Measurements from ENCODE around the gene CHST15.
"Not testable (repeated sequence)": the region's sequence is repeated elsewhere in the genome, so short reads cannot be mapped to it uniquely, and the experiment has no call there.

The CHST15 gene

DNA sequence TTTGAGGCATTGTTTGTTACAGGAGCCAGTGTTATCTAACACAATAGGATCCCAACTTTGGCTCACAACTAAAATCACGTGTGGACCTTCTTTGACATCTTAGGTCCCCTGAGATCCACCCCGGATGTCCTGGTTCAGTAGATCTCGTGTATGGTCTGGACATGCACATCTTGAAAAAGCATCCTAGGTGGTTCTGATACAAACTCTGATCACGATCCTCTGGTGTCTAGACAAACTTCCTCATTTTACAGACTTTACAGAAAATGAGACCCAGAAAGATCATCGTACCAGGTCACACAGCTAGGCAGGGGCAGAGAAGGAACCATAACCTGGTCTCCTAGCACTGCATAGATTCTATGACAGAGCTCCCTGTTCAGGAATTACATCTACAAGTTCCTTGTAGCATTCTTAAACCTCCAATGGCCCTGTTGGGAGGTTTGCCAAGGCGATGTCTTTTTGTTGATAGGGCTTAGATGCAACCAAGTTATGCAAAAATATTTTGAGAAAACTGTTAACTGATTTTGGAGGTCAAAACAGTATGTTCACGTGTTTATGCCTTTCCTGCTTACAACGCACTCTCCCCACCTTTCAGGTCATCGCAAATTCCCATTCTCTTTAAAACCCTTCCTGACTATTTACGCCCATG, 30.8 kb upstream of the CHST15 start:
- DNase-seq, result no peak

DNA sequence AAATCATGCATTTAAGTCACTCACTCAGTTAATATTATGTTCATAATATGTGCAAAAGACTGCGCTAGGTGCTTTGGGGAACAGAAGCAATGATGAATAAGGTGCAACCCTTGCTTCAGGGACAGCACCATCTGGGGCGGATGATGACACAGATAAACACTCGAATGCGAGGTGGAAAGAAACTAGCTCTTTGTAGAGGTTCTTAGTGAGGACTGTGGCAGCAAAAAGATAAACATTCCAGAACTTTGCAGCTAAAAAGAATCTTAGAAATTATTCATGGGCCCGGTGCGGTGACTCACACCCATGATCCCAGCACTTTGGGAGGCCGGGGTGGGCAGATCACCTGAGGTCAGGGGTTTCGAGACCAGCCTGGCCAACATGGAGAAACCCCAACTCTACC, 29.8 kb upstream of the CHST15 start:
- no peak for DNase-seq

DNA sequence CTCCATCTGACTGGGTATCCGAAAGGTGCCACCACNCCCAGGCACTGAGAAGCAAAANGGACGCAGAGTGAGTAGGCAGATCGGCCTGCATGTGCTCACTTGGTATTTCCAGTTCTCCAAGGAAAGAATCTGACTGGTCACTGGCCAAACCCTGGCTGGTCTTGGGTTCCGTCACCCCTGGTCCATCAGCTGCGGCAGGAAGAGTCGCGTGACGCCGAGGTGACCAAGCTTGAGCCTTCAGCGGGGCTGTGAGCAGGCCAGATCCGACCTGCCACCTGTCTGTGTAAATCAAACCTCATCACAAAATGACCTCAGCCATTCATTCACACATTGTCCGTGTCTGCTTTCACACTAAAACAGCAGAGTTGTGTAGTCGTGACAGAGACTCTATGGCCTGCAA, 28.8 kb upstream of the CHST15 start:
- DNase-seq, result no peak

DNA sequence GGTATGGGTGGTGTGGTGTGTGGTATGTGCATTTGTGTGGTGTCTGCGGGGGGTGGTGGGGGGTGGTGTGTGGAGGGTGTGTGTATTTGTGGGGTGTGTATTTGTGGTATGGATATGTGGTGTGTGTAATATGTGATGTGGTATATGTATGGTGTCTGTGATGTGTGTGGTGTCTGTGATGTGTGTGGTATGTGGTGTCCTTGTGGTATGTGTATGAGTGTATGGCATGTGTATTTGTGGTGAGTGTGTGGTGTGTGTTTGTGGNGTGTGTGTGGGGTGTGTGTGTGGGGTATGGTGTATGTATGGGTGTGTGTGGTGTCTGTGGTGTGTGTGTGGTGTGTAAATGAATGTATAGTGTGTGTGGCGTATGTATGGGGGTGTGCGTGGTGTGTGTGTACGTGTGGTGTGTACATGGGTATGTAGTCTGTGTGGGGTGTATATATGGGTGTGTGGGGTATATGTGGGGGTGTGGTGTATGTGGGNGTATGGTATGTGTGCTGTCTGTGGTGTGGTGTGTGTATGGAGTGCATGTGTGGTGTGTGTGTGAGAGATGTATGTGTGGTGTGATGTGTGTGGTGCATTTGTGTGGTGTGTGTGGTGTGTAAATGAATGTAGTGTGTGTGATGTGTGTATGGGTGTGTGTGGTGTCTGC, 27.1 kb upstream of the CHST15 start:
- no peak for DNase-seq

DNA sequence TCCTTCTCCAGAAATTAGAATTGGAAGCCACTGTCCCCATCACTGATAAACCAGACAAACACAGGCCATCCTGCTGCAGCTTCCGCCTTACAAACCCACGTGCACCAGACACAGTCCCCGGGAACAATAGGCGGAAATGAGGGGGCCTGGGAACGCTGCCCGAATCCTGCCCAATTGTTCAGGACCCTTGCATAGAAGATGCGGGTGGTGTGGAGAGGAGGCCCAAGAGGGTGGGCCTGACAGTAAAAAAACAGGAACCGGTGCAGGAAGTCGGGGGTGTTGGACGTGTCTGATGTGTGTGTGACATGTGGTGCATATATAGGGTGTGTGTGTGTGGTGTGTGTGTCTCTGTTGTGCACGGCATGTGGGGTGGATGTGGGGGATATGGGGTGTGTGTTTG, 26.5 kb upstream of the CHST15 start:
- no peak for DNase-seq

DNA sequence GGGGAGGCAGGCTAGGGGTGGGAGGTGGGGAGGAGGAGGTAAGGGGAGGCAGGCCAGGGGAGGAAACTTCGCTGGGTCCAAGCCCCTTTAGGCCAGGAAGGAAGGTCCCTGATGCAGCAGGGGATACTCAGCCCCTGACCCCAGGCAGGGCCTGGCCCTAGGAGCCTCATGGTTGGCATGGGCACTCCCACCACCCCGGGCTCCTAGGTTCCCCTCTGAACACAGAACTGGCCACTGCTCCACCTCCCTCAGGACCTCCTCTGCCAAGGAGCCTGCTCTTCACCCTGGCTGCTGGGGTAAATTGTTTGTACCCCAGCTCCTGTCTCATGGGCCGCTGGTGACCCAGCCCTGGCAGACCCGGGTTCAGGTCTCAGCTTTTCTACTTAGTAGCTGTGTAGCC, 25.8 kb upstream of the CHST15 start:
- DNase-seq, result no peak

DNA sequence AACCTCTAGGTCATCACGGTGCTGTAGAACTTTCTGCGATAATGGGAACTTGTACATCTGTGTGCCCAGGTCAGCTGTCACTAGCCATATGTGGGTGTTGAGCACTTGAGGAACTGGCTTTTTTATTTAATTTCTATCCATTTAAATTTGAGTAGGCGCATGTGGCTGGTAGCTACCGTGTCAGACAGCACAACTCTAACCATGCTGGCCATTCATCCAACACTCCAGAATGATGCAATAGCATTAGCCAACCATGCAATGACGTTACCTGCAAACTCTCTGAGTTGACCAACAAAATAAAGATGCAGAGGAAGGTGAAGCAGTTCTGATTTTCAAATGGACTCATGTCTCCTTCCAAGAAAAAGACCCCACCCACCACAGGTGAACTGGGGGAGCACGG, 24.4 kb upstream of the CHST15 start:
- DNase-seq, result no peak

DNA sequence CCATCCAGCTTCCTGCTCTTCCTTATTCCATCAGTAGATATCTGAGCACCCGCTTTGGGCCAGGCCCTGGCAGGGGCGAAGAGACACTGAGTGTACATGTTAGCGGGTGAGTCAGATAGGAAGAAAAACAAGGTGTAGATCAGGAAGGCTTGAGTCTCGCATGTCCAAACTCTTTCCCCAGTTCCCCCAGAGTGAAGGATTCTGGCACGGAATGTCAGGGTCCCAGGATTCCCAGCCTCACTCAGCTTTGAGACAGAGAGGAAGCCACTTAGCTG, 24.1 kb upstream of the CHST15 start:
- DNase-seq, result no peak

DNA sequence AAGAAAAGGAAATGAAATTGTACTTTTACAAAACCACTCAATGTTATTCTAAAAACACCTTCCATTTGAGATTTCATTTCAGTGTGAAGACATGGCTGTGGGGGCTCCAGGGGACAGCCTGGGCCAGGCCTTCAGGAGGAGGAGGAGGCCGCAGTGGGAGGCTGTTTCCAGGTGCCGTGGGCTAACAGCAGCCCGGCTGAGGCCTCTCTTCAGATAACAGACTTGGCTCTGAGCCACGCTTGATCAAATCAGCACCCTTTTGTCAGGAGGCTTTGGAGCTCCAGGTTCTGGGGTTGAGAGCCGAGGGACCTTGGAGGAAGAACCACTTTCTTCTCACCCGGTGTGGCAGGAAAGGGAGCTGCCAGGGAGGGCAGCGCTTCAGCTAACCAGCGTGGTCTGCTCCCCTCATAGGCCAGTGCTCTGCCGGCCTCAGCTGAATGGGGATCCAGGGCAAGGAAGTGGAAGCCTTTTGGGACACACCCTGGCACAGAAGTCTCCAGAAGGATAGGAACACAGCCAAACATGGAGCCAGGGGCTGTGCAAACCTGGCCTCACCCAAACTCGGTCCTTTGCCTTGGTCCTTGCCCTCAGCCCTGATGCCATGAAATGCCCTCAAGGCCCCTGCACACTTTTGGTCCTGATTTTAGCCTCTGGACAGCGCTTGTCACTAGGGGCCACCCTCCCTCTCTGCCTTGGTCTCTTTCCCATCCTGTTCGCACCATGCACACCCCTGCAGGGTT, 23.5 kb upstream of the CHST15 start:
- peak; percentile 4 for DNase-seq

DNA sequence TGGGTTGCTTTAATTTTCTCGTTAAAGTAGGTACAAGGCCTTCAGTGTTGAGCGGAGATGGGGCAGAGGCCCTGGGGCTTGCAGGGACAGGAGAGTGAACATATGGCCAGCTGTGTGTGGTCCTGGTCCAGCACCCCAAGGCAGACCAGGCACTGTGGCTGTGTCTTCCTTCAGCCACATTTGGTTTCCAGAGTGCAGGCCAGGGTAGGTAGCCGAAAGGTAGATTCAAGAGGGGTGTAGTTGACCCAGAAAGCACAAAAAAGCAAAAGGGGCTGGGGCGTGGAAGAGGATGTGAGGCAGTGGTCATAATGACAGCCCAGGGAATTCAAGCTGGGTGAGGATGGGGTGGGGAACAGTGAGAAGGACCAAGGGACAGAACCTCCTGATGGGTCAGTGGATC, 21.3 kb upstream of the CHST15 start:
- DNase-seq, result no peak

DNA sequence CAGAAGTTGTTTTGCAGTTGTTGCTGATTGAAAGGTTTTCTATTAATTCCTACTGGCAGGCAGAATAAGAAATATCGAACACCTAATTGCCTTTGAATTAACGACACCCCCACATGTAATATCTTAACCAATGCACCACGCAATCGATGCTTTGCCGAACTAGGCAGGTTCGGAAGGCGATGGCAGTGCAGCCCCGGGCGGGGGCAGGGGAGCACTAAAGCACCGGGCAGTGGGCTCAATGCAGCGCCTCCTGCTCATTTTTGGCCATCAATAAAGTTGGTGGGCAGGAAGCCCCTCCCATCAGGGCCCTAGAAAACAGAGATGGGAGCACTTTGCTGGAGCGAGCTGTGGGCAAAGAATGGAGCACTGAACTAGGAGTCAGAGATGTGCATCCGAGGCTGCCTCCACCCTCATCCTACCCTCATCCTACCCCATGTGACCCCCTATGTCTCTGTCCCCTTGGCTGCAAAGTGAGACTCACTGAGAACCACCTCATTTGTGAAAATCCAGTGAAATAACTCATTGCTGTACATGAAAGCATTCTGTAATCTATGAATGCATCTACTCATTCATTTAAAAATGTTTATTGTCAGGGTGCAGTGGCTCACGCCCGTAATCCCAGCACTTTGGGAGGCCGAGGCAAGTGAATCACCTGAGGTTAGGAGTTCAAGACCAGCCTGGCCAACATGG, 19.6 kb upstream of the CHST15 start:
- no peak for DNase-seq

DNA sequence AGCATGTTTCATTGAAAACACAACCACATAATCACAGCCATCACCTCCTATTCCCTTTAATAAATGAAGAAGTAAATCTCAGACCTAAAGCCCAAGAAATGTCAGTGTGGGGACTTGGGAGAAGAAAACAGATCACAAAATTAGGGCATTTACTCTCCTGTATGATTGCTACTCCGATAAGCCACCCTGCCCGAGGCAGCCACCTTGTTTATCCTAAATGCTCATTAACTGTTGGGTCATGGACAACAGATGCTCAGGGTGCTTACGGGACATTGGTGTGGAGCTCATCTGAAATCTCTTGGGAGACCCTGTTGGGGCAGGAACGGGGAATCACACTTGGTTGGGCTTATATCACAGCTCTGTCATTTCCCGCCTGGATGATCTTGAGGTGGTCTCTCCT, 17.5 kb upstream of the CHST15 start:
- DNase-seq, result no peak

DNA sequence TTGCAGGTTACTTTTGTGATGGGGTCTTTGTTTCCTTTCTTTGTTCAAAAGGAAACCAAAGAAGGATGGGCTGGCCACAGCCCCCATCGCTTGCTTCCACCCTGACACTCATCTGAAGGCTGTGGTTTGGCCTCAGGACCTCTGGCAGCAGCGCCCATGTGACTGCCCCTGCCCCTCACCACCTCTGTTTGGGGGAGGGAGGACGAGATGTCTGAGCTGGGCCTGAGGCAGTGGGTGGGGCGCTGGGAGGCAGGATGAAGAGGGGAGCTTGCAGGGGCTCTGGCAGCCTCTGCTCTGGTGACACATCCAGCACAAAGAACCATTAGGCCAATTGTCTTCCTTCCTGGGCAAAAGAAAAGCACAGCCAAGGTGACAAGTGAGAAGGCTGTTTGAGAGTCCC, 15.9 kb upstream of the CHST15 start:
- DNase-seq, result no peak

DNA sequence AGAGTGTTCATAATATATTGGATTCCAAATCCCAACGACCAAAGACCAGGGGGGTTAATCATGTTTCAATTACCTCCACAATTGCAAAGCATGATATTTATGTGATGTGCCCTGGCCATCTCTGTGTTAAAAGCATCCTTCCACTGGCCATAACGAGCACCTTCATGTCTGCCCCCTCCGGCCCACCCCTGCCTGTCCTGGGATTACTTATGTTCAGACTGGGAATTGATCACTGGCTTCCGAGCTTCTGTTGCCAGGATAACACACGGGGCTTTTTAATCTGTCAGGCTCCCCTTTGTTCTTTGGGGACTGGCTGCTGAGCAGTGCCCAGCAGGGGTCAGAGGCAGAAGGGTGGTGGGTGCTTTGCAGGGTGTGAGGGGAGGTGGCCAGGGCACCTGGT, 13.7 kb upstream of the CHST15 start:
- DNase-seq, result no peak

DNA sequence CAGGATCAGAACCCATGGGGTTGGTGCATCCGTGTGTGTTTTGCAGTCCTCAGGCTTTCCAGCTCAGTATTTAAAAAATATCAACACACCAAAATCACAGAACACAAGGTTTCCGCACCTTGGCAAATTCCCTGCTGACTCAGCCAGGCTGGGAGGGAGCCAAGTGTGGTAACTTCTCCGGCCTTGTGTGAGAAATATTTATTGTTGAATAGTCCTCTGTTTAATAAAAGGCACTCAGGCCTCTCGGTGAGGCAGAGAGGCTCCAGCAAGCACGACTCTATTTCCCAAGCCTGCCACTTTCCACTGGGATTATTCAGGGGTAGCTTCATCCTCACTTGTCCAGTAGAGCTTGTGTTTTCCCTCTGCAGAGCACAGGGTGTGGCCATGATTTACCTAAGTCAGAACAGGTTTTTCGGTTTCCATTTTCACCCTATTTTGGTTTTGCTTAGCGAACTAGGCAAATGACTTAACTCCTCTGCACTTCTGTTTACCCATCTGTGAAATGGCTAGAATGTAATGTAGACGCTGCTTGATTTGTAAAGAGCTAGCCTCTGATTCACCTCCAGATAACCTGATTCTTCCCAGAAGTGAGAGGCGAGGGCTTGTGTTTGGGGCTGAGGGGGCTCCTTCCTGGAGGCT, 13.0 kb upstream of the CHST15 start:
- no peak for DNase-seq

DNA sequence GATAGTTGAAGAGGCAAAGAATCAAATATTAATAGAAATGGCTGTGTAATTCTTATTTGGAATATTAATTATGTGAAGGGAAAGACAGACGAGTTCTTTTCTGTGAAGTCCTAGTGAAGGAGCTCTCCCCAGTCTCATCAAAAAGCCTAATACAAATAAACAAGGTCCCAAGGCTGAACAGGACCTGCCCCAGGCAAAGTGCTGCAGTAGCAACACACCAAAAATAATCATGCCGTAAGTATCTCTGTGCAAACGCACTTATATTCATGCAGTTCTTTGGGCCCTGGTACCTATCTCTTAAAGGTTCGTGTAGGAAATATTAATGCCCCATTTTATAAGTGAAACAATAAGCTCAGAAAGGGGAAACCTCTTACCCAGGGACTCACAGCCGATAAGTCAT, 12.2 kb upstream of the CHST15 start:
- DNase-seq, result no peak

DNA sequence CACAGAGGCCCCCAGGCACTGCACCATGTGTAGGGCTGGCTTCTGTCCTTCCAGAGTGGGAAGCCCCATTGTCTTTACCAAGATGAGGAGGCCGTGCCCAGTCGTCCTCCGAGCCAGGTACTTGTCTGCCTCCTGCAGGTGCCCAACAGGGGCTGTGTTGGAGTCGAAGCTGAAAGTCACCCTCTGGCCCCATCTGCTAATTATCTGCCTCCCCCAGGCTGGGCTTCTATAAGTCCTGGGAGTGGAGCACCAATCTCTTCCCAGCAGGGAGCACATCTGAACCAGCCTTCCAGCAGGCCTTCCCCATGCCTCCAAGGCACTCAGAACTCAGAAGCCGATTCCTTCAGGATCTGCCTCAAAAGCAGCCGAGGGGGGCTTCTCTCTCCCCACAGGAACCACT, 11.6 kb upstream of the CHST15 start:
- DNase-seq, result no peak

DNA sequence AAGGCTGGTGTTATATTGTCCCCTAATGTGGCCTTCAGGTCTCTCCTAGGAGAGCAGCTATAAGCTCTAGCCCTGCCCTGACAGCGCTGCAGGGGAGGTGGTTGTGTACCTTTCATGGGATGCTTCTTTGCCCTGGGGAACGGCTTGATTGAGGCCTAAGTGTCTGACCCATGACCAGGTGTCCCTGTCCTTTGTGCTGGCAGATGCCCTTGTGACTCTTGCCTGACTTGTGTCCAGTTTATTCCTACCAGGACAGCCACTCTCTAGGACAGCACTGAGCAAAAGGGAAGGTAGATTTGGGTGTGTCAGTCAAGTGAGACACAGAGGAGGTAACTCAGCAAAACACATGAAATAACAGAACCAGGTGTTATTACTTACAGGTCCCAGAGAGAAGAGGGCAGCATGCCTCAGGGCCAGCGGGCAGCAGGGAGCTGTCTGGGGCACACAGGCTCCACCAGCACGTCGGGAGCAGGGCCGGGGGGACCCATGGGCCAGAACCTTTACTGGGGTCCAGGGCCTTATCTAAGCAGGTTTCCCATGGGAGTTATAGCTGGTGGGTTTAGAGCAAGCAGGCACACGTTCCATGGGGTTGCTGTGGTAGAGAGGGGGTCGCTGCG, 10.7 kb upstream of the CHST15 start:
- no peak for DNase-seq

DNA sequence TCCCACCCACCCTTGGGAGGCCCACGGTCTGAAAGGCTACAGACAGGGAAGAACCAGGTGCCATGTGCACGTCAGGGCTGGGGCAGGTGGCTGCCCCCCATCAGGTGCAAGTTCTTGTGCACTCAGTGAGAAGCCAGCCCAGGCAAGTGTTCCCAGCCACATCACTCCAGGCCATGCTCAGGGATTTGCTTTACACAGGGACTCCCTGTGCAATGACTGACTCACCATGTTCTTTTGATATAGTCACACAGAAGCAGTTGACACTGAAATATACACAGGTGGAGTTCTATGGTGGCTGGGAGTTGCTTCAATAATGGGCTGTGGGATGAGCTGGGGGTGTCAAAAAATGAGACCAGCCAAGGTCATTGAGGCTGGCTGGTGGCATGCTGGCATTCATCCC, 8.0 kb upstream of the CHST15 start:
- no peak for DNase-seq

DNA sequence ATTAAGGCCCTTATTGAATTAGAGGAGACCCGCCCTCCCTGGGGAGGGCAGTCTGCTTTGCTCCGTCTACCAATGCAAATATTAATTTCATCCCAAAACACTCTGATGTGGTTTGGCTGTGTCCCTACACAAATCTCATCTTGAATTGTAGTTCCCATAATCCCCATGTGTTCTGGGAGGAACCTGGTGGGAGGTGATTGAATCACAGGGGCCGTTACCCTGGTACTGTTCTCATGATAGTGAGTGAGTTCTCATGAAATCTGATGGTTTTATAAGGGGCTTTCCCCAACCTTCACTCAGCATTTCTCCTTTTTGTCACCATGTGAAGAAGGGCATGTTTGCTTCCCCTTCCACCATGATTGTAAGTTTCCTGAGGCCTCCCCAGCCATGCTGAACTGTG, 7.3 kb upstream of the CHST15 start:
- not testable (repeated sequence) for DNase-seq

DNA sequence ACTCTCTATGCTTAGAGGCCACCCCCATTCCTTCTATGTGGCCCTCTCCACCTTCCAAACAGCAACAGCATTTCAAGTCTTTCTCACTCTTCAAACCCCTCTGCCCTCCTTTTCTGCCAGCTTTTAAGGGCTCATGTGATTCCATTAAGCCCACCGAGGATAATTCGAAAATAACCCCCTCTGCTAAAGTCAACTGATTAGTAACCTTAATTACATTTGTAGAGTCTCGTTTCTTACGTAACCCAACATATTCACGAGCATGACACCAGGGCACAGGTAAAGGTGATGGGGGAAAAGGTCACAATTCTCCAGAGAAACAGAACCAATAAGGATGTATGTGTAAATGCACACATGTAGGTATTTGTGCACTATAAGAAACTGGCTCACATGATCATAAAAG, 6.7 kb upstream of the CHST15 start:
- DNase-seq, result no peak

DNA sequence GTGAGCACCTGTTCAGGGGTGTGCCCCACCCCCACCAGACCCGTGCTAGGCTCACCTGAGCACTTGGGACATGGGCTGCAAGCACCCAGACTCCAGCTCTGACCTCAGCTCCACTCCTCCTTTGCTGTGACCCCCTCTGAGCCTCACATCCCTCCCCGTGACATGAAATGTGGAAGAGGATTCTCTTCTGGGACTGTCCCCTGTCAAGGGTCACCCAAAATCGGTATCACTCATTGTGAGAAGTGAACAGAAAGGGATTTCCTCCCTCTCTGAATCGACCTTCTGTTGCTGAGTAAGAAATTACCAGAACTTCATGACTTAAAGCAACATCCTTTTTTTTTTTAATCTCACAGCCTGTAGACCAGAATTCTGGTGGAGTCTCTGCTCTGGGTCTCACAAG, 6.2 kb upstream of the CHST15 start:
- DNase-seq, result no peak

DNA sequence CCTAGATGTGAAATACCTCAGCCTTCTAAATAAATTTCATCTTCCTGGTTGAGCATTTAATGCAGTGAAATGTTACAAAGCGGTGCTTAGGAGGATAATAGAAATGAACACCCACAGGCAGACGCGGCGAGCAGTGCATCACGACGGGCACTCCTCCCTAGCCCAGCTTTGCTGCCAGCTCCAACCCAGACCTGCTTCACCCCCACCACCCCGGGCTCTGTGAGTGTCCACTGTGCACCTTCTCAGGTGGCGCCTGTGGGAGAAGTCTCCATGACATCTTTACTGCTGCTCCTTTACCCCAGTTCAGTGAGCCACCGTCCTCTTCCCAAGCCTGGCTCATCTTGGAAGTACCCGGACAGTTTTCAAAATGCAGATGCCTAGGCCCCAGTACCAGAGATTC, 5.2 kb upstream of the CHST15 start:
- DNase-seq, result no peak

Measured in hematopoietic multipotent progenitor cell treated with erythropoietin and hydrocortisone succinate and interleukin-3 and kit ligand, for 8 days (in vitro differentiated cells).